NCI-H2196 treated with DMSO at 0.1 percent for 48 hours (cell line): ENCODE data around the gene TEKT2.

Source experiments
- DNase-seq: peaks from one replicate; lab custom pipeline; 2025; ENCODE audit not compliant: unreplicated experiment; lab: John Stamatoyannopoulos, UW

The TEKT2 gene

GRCh38 chr1:36128126-36128904 is 44.4 kb downstream of the TEKT2 start:
- no peak for DNase-seq

DNA sequence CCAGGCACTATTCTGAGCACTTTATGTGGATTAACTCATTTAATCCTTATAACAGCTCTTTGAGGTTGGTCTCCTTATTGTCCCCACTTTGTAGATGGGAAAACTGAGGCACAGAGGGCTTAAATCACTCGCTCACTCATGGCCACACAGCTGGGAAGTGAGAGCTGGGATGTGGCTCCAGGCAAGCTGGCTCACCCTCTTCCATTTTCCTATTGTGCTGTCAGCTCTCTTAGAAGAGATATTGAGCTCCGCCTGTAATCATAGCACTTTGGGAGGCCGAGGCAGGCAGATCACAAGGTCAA is 45.0 kb downstream of the TEKT2 start:
- no peak for DNase-seq

DNA sequence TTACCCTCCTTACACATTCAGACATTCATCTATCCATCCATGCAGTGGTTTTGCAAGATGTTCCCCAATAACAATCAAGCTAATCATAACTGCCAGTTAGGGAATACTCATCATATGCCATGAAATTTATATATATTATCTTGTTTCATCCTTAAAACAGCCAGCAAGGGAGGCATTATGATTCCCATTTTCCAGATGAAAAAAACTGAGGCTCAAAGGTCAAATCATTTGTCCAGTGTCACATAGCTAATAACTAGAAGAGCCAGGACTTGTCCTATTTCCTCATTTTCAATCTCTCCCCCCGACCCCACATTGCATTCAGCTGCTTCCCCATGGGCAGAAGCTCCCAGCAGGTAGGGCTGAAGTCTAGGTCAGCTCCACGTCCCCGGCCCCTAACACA is 48.1 kb downstream of the TEKT2 start:
- no peak for DNase-seq

DNA sequence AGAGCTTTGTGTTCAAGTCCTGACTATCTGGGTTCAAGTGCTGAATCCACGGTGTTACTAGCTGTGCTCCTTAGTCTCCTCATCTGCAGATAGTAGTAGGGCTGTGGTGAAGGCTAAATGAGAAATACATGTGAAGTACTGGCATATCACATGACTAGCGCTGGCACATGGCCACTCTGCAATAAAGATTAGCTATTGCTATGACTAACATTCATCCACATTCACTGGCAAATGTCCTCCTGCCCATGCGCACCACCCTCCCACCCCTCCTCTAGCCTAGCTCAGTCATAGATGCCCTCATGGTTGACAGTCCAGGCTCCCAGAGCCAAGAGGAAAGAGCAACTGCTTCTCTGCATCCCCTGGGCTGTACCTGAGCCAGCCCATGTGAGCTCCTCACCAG is 49.6 kb downstream of the TEKT2 start:
- peak; percentile 77 for DNase-seq

DNA sequence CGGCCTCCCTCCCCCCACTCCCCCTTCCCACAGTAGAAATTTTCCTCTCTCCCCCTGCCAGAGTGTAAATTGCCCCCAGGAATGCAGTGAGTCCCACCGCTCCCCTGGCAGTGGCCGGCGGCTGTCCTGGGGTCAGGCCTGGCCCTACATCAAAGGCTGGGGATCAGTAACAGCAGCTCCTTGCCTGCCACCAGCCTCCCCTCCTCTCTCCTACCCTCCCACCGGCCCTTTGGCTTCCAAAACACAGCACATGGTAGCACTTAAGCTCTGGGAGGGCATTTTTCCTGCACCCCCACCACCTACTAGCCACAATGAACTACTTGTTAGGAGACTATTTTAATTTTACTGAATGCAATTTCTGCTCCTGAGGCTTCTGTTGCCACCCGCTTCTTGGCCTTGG is 50.1 kb downstream of the TEKT2 start:
- DNase-seq: no peak

GRCh38 chr1:36134505-36135329 is 50.8 kb downstream of the TEKT2 start:
- DNase-seq: no peak

DNA sequence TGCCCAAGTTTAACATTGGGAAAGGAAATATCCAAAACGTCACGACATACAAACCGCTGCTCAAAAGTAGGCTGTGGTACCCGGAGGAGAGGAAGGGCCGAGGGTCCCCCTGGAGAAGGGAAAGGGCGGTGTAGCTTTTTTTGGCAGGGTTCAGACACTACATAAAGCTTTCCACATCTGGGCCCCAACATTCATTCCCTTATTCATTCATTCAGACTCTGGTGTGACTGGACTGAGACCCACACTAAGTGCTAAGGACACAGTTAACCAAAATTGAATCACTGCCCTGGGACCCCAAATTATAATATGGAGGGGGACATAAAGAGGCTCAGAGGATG is 51.4 kb downstream of the TEKT2 start:
- no peak for DNase-seq

GRCh38 chr1:36135796-36136195 is 51.9 kb downstream of the TEKT2 start:
- DNase-seq: no peak

DNA sequence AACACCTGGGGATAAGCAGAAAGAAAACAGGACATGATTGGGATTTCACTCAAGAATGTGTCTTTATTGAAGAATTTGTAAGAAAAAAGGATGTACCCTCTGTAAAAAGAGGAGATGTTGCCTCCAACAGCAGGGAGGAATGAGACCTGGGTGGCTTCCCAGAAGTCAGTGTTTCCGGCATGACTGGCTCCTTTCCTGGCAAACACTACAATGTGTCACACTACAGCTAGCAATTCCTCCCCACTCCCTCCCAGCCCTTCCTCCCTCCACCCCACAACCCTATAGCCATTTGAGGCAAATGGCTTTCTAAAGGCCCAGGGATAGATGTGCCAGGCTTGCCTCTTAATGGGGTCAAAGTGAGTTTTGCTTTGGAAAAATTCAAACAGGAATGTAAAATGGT is 52.6 kb downstream of the TEKT2 start:
- DNase-seq: no peak

GRCh38 chr1:36137226-36137625 is 53.3 kb downstream of the TEKT2 start:
- DNase-seq: no peak

GRCh38 chr1:36137776-36138175 is 53.9 kb downstream of the TEKT2 start:
- no peak for DNase-seq
